Glomerular endothelial cell (primary cell): ENCODE measurements around the gene ACO2. TPM values are rescaled to one million over a fixed set of nuclear protein-coding genes. Genes with fewer than 3 reads are reported as not detected.
"Not testable (repeated sequence)": the region's sequence is repeated elsewhere in the genome, so short reads cannot be mapped to it uniquely, and the experiment has no call there.

ENCODE experiments used
- DNase-seq: peaks from one replicate; pipeline ENCODE4 v3.0.0-alpha.2; 2011; ENCODE audit warnings: low read depth, low spot score; ENCODE audit errors: extremely low read depth
- total RNA-seq: library from RNA; depleted of rRNA; stranded (reverse); fragments of >200 nt; gene quantifications from 2 replicates; pipeline ENCODE4 v1.2.3, GENCODE V29; 2015

The ACO2 gene
- total RNA-seq = 84.3 and 87.2 TPM in 2 replicates

DNA sequence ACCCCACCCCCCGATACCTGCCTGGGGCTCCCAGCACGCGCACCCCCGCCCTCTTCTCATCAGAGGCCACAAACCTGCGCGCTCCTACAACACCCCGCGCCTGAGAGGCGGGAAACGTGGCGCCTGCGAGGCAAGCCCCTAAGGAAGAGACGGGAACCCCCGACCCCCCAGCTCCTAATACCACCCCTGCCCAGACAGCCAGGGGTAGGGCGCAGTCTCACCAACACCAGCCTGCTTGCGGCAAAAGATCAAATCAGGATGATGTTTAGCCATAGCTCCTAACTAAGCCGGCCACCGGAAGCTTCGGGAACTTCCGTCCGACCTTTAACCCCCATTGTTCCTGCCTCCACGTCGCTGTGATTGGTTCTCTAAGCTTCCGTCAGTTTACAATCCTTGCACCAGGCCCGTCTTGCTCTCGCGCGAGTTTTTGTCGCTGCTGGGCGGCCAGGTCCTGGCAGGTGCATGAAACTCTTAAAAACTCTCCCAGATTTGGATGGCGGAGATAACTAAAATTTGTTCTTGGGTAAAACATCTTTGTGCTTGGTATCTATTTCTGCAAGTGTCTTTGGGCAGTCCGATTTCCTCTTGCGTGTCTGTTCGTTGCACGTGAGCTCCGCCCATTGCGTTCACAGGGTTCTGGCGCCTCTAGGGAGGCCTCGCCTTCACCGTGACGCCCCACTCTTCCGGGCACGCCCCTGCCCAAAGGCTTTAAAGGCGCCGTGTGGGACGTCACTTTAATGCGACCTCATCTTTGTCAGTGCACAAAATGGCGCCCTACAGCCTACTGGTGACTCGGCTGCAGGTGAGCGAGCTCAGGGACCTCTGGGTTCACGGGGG lies at the start of gene ACO2, which contains the start of gene PHF5A:
TSS of gene ACO2 (plus strand) at position 737 of the 837 bp plus-strand sequence. CDS start at position 767, 30 bp downstream.
TSS of gene PHF5A (minus strand) at position 312 of the 837 bp plus-strand sequence. CDS start at position 273, 39 bp downstream.
- DNase-seq = peak; percentile 98

DNA sequence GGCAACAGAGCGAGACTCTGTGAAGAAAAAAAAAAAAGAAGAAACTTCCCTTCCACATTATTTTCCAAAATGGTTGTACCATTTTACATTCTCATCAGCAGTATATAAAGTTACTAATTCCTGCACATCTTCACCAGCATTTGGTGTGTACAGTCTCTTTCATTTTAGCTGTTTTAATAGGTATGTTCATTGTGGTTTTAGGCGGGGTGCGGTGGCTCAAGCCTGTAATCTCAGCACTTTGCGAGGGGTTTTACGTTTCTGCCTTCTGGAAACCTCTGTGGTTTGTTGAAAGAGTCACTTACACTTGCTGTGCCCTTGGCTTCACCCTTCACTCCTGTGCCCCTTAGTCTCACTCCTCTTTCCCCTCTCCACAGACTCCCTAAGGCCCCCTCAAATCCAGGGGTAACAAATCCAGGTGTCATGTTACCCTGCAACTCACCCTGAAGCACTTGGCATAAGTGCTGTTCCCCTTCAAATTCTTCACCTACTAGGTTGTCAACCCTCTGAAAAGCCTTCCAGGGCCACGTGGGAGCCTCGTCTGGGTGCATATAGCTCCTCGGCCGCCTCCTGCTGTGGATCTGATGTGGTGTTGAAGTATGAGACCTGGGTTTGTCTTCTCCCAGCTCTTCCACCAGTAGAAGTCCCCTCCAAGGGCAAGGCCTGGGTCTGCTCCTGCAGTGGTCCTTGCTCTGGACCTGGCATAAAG lies 43.1 kb upstream of the ACO2 start:
- DNase-seq = no peak

DNA sequence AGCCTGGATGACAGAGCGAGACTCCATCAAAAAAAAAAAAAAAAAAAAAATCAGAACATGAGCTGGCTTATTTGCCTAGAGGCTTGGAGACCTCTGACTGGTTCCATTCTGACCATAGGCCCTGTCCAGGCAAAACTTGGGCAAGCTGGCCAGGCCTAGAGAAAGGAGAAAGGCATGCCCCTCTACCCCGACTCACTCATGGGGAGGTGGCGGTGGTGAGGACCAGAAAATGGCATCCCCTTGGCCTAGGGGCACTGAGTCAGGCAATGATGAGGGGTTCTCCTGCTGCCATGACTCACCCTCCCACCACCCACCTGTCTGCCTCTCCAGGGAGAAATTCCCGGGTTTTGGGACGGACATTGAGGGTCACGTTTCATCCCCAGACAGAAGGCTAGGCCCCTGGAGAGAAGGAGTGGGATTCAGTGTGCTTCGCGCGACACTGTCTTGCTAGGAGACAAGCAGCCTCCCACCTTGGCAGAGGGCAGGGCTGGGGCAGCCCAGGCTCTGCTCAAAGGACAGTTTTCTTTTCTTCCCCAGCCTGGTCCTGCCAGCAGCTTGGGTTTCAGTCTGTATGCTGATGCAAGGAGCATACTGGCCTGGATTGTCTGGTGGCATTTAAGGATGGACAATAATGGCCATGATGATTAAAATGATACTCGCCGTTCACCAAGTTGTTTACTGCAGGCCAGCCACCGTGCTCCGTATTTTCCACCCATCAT lies 39.5 kb upstream of the ACO2 start:
- DNase-seq = no peak

DNA sequence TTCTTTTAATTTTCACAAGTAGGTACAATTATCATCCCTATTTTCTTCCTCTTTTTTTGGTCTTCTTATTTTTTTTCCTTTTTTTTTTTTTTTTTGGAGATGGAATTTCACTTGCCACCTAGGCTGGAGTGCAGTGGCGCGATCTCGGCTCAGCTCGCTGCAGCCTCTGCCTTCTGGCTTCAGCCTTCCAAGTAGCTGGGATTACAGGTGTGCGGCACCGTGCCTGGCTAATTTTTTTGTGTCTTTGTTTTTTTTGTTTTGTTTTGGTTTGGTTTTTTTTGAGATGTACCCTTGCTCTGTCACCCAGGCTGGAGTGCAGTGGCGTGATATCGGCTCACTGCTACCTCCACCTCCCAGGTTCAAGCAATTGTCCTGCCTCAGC lies 39.0 kb upstream of the ACO2 start:
- DNase-seq = no peak

DNA sequence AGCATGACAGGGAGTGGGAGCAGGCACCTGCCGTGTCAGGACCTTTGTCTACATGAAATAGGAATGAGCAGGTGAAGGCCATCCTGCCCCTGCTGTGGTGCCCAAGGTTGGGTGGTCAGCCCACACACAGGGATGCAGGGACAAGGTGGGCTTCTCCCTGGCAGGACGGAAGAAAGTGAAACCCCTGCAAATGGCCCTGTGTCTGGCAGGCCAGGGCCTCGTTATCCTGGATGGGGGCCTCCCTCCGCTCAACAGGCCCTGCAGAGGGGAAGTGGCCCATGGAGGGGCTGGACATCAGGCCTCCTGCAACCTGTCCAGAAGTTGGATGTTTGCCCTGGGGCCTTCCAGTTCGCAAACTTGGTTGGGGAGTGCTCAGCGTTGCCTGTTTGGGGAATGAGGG lies 37.3 kb upstream of the ACO2 start:
- no peak for DNase-seq

DNA sequence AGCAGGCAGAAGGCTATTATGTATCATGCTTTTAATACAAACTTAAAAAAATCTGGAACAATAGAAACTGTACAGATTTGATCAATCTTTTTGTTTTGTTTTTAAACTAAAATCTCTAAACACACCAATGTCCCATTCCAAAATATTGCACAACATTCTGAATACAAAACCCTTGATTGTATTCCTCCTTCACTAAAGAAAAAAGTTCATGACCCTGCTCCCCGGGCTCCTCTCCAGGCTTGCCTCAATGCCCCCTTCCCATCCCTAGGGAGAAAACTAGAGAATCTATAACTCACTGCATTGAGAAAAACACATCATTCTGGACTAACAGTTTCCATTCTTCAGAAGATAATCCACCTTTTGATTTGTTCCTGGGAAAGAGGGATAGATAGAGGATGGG lies 35.4 kb upstream of the ACO2 start:
- DNase-seq = not testable (repeated sequence)

DNA sequence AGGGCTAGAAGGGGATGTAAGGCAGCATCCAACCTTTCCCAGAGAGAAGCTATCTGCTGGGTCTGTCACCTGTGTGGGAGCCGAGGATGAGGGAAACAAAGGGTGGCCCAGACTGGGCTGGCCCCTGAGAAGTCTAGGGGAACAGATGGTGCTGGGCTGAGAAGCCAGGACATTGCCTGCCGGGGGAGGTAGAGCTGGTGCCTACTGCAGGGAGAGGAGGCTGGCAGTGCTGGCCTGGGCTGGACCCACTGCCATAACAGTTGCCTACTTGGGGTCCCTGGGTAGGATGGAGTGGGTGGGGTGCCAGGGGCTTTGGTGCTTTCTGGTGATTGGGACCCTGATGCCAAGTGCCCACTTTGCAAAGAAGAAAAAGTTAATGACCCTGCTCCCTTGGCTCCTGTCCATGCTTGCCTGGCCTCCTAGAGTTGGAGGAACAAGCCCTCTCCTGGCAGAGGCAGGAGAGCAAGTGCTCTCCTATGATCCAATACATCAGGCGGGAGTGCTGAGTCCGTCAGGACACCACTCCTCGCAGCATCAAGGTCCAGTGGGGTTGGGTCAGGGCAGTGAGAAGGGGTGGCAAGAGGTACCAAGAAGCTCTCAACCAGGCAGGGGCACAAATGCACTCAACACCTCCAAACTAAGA lies 34.4 kb upstream of the ACO2 start:
- not testable (repeated sequence) for DNase-seq

DNA sequence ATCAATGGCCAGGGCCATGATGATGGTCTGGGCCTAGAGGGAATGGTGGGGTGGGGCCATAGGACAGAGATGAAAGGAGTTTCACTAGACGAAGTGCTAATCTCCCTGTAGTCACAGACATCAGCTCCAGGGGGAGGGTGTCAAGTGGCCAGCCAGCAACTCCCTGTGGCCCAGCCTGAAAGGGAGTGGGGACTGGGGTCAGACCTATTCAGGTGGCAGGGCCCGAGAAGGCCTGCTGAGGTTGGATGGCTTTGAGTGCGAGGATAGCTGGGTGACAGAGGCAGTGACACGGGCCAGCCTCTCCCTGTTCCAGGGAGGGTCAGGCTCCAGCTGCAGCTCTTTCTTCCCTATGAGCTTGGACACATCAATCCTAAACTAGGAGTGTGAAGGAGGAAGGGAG lies 33.4 kb upstream of the ACO2 start:
- no peak for DNase-seq

DNA sequence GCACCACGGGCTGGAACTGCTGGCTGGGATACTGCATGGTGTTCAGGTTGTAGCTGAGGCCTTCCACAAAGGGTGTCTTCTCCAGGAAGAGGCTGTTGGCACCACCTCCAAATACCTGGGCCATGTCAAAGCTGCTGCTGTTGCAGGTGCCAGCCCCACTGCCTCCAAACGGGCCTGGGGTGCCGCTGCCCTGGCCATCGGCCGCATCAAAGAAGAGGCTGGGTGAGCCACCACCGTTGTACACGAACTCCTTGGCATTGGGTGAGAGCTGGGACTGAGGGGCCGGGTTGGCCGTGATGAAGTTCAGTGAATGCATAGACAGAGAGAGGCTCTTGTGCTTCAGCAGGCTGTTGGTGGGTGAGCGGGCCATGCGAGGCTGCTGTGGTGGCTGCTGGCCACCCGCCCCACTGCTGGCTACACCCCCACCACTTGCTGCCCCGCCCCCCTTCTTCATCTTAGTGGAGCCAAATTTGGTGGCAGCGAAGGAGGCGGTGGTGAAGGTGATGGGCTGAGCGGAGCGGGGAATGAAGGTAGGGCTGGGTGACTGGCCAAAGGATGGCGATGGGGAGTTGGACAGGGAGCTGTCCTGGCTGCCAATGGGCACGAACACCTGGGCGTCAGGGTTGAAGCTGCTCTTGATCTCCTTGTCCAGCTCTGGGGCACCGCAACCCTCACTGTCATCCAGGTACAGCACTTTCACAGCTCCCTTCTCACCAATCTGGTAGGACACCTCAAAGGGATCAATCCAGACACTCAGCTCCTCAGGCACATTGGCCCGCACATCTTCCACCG lies 32.4 kb upstream of the ACO2 start:
- DNase-seq = no peak

DNA sequence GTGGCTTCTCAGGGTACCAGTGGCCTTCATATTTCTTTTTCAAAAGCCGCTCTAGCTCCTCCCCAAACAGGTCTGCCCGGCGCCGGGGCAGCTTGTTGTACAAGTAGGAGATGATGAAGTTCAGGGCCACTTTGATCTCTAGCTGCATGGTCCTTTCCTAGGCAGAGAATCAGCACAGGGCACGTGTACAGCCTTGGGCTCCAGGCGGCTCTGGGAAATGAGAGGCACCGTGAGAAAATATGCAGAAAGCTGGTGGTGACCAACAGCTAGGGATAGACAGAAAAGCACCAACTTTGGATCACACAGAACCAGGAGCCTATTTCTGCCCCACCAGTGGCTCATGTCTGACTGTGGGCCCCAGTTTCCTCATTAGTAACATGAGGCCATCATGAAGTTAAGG lies 31.7 kb upstream of the ACO2 start:
- no peak for DNase-seq

DNA sequence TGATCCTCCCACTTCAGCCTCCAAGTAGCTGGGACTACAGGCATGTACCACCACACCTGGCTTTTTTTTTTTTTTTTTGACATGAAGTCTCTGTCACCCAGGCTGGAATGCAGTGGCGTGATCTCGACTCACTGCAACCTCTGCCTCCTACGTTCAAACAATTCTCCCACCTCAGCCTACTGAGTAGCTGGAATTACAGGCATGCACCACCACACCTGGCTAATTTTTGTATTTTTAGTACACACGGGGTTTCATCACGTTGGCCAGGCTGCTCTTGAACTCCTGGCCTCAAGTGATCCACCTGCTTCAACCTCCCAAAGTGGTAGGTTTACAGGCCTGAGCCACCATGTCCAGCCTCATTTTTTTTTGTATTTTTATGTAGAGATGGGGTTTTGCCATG lies 28.4 kb upstream of the ACO2 start:
- not testable (repeated sequence) for DNase-seq

DNA sequence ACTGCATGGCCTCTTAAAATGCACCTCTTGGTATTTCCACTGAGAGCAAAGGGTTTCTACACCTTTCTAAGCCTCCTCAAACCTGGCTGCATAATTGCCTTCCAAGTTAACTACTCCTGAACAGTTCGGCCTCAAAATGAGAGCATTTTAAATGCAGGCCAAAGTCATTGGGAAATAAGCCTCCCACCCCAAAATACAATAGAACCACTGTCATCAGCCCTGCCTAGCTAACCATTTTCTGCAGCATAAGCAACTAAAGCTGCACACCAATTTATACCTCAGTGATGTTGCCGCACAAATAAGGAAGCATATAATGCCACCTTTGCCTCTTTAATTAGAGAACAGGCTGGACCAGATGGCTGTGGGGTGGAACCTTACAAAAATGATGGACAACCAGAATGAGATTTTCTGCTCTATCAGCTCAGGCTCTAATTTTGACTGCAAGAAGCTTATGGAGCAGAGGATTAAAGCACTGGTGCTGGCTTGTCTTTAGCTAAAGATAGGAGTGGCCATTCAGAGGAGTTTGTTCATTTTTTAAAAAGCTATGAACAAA lies 26.6 kb upstream of the ACO2 start:
- DNase-seq = no peak

DNA sequence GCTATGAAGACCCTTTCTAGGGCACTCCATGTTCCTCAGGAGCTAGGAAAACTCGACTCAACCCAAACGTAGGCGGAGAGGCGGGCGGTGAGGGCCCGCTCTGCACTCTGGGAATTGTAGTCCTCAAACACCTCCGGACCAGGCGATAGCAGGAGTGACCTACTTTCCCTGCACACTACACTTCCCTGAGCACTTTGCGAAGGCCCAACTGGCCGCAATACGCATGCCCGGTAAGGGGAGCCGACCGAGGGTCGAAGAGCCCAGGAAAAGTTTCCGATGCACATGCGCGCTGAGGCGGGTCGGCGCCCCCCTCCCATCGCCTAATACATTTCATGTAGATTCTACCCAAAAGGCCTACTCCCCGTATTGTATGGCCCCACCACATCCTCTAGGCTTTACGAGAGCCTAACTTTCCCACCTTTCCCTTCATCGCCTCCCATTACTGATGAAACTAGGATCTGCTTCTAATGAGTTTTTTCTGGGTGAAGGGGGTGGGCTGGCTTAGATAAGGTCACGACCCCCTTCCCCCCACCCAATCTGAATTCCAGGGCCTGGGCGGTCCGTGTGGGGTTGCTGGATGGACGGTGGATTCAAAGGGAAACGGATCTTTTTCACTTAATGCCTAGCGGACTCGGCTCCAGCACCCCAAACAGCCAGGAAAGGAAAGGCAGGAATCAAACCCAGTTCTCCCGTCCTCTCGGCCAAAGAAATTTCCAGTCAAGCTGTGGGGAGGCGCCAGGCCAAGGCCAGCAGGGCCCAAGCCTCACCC lies 24.4 kb upstream of the ACO2 start:
- DNase-seq = peak; percentile 81

DNA sequence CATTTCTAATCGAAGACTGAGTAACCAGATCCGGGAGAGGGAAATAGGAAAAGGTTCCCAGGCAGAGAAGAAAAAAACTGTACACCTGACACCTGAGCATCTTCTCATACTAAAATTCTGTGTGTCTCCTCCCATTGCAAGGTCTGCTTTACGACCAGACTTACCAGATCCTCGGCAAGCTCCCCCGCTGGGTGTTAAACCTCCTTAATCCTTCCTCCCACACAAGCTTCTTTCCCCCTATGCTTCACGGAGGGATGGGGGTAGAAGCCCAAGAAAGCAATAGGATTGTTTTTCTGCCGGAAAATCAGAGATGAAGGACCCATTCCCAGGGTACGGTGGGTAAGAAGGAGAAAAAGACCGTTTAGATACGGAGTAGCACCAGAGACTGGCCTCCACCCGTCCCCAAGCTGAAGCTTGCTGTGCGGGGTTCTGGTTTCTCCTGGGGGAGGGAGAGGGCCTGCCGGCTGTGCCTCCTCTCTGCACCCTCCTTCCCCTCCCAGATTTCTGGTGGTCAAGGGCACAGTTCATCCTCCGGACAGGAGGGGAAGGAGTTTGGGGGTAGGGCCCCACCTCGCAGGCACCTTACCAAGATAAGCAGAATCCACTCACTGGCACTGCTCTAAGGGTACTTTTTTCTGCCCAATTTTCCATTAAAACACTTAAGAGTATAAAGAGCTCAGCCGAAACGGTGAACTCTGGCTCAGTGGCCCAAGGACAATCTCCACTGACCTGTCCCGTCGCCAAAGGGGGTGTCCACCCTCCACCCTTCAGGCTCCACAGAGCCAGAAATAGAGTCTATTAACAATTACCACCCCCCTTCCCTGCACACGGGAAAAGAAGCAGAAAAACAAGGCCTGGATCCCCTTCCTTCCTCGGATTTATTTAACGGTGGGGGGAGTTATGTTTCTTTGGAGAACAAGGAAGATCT lies 23.5 kb upstream of the ACO2 start:
- no peak for DNase-seq

DNA sequence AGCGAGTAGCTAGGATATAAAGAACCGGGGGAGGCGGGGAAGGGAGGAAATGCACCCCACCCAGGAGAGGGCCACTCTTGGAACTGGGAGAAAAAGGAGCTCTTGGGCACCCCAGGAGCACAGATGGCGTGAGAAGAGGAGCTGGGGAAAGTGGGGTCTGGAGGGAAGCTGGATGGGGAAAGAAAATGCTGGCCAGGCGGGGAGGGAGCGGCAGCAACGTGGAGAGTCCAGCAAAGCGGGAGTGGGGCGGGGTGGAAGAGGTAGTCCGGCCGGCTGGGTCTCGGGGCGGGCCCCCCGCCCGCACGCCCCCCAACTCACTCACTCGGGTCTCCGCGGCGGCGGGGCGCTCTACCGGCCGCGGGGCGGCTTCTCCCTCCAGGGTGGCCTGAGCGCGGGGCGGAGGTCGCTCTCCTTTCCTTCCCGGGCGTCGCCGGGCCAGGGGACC lies 22.8 kb upstream of the ACO2 start:
- DNase-seq = no peak

DNA sequence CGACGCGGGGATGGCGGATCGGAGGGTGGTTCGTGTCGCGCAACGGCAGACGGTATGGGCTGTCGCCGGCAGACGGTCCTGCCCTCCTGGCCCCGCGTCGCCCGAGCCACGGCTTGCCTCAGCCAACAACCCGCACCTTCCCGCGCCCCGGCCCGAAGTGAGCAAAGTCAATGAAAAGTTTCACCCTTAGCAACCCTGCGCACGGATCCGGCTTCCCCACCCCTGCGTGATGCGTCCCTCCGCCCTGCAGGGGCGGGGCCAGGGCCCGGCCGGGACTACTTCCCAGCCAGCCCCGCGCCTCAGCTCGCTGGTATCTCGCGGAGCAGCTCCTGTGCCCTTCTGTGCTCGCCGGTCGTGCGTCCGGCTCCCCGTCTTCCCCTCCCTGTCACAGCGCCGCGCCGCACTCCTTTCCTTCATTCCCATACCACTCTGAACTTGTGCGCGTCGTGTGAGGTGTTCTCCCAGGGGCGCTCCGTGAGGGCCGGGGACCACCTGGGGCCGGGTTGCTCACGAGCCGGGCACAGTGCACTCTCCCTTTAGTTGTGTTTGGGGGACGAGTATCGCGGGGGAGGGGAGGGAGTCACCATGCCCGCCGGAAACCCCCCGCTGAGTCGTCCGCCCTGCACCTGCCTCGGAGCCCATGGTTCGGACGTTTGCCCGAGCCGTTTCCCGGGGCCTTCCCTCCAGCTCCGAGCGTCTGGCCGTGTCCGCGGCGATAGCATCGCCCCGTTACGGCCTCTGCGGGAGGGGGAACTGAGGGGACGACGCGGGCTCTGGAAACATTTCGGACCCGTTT lies 22.1 kb upstream of the ACO2 start, which contains the start of gene TOB2:
TSS of gene TOB2 (minus strand) at position 163 of the 796 bp plus-strand sequence. CDS start 9,456 bp downstream, outside the sequence.
- peak; percentile 47 for DNase-seq
